Progenitor cell of endocrine pancreas (in vitro differentiated cells): ENCODE results near the gene STRADB. TPM values are rescaled to one million over a fixed set of nuclear protein-coding genes. Genes with fewer than 3 reads are reported as not detected.

Experiments
- DNase-seq: peaks from one replicate; pipeline ENCODE4 v3.0.0; 2021; ENCODE audit warnings: low spot score; ENCODE audit not compliant: unreplicated experiment
- H3K27ac Mint-ChIP-seq: 2 replicates; pipeline ENCODE4 v1.8.0; 2021; ENCODE audit warnings: mild to moderate bottlenecking, moderate library complexity, mixed read lengths
- H3K27me3 Mint-ChIP-seq: 2 replicates; pipeline ENCODE4 v1.8.0; 2021; ENCODE audit warnings: mixed read lengths
- H3K36me3 Mint-ChIP-seq: 2 replicates; pipeline ENCODE4 v1.8.0; 2022; ENCODE audit warnings: mixed read lengths; ENCODE audit not compliant: insufficient read depth
- H3K4me1 Mint-ChIP-seq: 2 replicates; pipeline ENCODE4 v1.8.0; 2021; ENCODE audit warnings: low read depth, mixed read lengths
- H3K4me3 Mint-ChIP-seq: 2 replicates; pipeline ENCODE4 v1.8.0; 2021; ENCODE audit warnings: low read depth, mild to moderate bottlenecking, moderate library complexity, mixed read lengths
- H3K9me3 Mint-ChIP-seq: 2 replicates; pipeline ENCODE4 v1.8.0; 2021; ENCODE audit warnings: low read depth, mixed read lengths
- CTCF ChIP-seq: fragments of 200-600 bp; sonication (generic); IDR thresholded peaks from one replicate; pipeline ENCODE4 v1.5.0; 2021; ENCODE audit warnings: antibody characterized with exemption, mild to moderate bottlenecking; ENCODE audit not compliant: unreplicated experiment
- total RNA-seq: library from RNA; stranded (reverse); gene quantifications from 2 replicates; pipeline ENCODE4 v1.2.1, GENCODE V29; 2021

Gene STRADB
- total RNA-seq, 1 donor from 2014 or later, result 48.2 TPM

- Mint-ChIP-seq H3K27ac (no peak overlapping the region), H3K27me3 (peaks cover 3% of the 10 kb centered on the region), H3K9me3 (no peaks in the 10 kb centered on the region), H3K4me3 (no peak overlapping the region), H3K36me3 (no peaks in the 10 kb centered on the region), H3K4me1 (no peaks in the 10 kb centered on the region)
- no peak for DNase-seq
- TF ChIP-seq CTCF, result no peak
Measured at GRCh38 chr2:201490291-201490690, 38.8 kb downstream of the STRADB start.

- H3K27me3 Mint-ChIP-seq, result no peaks in the 10 kb centered on the region
- no peak overlapping the region for H3K27ac Mint-ChIP-seq
- no peak overlapping the region for H3K4me3 Mint-ChIP-seq
- no peaks in the 10 kb centered on the region for H3K4me1 Mint-ChIP-seq
- peaks cover 1% of the 10 kb centered on the region for H3K9me3 Mint-ChIP-seq
- peaks cover under 1% of the 10 kb centered on the region for H3K36me3 Mint-ChIP-seq
- TF ChIP-seq CTCF, result no peak
- no peak for DNase-seq
Measured at GRCh38 chr2:201496785-201497184, 45.2 kb downstream of the STRADB start.

GRCh38 chr2:201500534-201500933, 49.0 kb downstream of the STRADB start:
- no peaks in the 10 kb centered on the region for H3K27me3 Mint-ChIP-seq
- DNase-seq, result no peak
- no peak overlapping the region for H3K4me3 Mint-ChIP-seq
- no peaks in the 10 kb centered on the region for H3K4me1 Mint-ChIP-seq
- H3K9me3 Mint-ChIP-seq, result peaks cover 20% of the 10 kb centered on the region
- H3K36me3 Mint-ChIP-seq, result peaks cover 5% of the 10 kb centered on the region
- H3K27ac Mint-ChIP-seq, result no peak overlapping the region
- TF ChIP-seq CTCF, result no peak

- Mint-ChIP-seq H3K27ac (no peak overlapping the region), H3K36me3 (peaks cover 5% of the 10 kb centered on the region), H3K4me1 (no peaks in the 10 kb centered on the region), H3K4me3 (no peak overlapping the region), H3K27me3 (no peaks in the 10 kb centered on the region), H3K9me3 (peaks cover 20% of the 10 kb centered on the region)
- no peak for DNase-seq
- TF ChIP-seq CTCF, result no peak
Measured at GRCh38 chr2:201502713-201503112, 51.2 kb downstream of the STRADB start.

- Mint-ChIP-seq H3K4me1 (no peaks in the 10 kb centered on the region), H3K27ac (no peak overlapping the region), H3K4me3 (no peak overlapping the region), H3K27me3 (no peaks in the 10 kb centered on the region), H3K36me3 (peaks cover under 1% of the 10 kb centered on the region), H3K9me3 (peaks cover 14% of the 10 kb centered on the region)
- DNase-seq, result no peak
- TF ChIP-seq CTCF, result no peak
Measured at GRCh38 chr2:201507725-201508124, 56.2 kb downstream of the STRADB start.

GRCh38 chr2:201513271-201513670, 61.7 kb downstream of the STRADB start:
- TF ChIP-seq CTCF, result no peak

More at GRCh38 chr2:201513271-201513670, 61.7 kb downstream of the STRADB start:
- H3K27me3 Mint-ChIP-seq, result no peaks in the 10 kb centered on the region
- H3K9me3 Mint-ChIP-seq, result no peaks in the 10 kb centered on the region
- H3K36me3 Mint-ChIP-seq, result no peaks in the 10 kb centered on the region
- no peaks in the 10 kb centered on the region for H3K4me1 Mint-ChIP-seq
- no peak for DNase-seq
- H3K4me3 Mint-ChIP-seq, result no peak overlapping the region
- H3K27ac Mint-ChIP-seq, result no peak overlapping the region
